H1 (cell line): ENCODE measurements around the gene ZNF500. TPM values are rescaled to one million over a fixed set of nuclear protein-coding genes. Genes with fewer than 3 reads are reported as not detected.

Experiments
- CTCF ChIA-PET: fragments of 300-600 bp; sonication (Branson Sonifier 250); formaldehyde crosslinking; loops from one replicate; lab custom pipeline; 2021; ENCODE audit not compliant: partially characterized antibody; lab: Charles Lee
- POLR2A ChIA-PET: fragments of 300-600 bp; sonication (Branson Sonifier 250); formaldehyde crosslinking; loops from one replicate; lab custom pipeline; 2021; ENCODE audit warnings: inconsistent platforms; ENCODE audit not compliant: partially characterized antibody; lab: Charles Lee
- DNase-seq, 2 experiments: peaks; one replicate each; pipeline versions ENCODE4 v3.0.0 to v3.0.0-alpha.2; 2010 to 2022; ENCODE audit warnings: low spot score in 2 of 2, low read depth in 1 of 2, mixed read lengths in 1 of 2
- FAIRE-seq: peaks from 2 replicates; lab custom pipeline; 2011; peaks lifted over from hg19 to GRCh38; lab: Jason Lieb, UNC
- H2AFZ ChIP-seq: 2 replicates; pipeline ENCODE4 v1.8.1; 2012; ENCODE audit warnings: low read length, inconsistent platforms
- H2AK5ac ChIP-seq: 2 replicates; pipeline ENCODE4 v1.6.1; 2013; ENCODE audit warnings: low read depth, low read length
- H2BK120ac ChIP-seq: replicated peaks from 2 replicates; pipeline ENCODE3; 2013; ENCODE audit warnings: low read depth, low read length, inconsistent platforms
- H2BK12ac ChIP-seq: 2 replicates; pipeline ENCODE4 v1.6.1; 2013; ENCODE audit warnings: low read depth, low read length
- H2BK15ac ChIP-seq: 2 replicates; pipeline ENCODE4 v1.6.1; 2013; ENCODE audit warnings: low read length
- H2BK20ac ChIP-seq: 2 replicates; pipeline ENCODE4 v1.6.1; 2013; ENCODE audit warnings: low read length
- H2BK5ac ChIP-seq: 2 replicates; pipeline ENCODE4 v1.6.1; 2013; ENCODE audit warnings: low read depth, low read length
- H3K14ac ChIP-seq: 2 replicates; pipeline ENCODE4 v1.6.1; 2013; ENCODE audit warnings: inconsistent platforms; ENCODE audit not compliant: insufficient read length
- H3K18ac ChIP-seq: 2 replicates; pipeline ENCODE4 v1.6.1; 2013; ENCODE audit warnings: low read length; ENCODE audit errors: extremely low read depth
- H3K23ac ChIP-seq: 2 replicates; pipeline ENCODE4 v1.6.1; 2013; ENCODE audit warnings: inconsistent platforms; ENCODE audit not compliant: insufficient read length
- H3K23me2 ChIP-seq: 2 replicates; pipeline ENCODE4 v1.6.1; 2013; ENCODE audit warnings: low read depth, low read length
- H3K27ac ChIP-seq: 2 replicates; pipeline ENCODE4 v1.6.1; 2011; ENCODE audit warnings: low read depth, low read length, inconsistent platforms
- H3K27me3 ChIP-seq, 4 experiments: replicated peaks in 1 of 4; 1 replicate in 1 of 4; 2 replicates in 3 of 4; pipeline versions ENCODE4 v1.6.1 to v1.8.1; 2011 to 2013; ENCODE audit warnings: low read length in 3 of 4, mild to moderate bottlenecking in 3 of 4, inconsistent platforms in 2 of 4, mixed read lengths in 2 of 4, moderate library complexity in 1 of 4; ENCODE audit not compliant: control insufficient read depth in 3 of 4, insufficient read depth in 3 of 4; ENCODE audit errors: extremely low read depth in 1 of 4
- H3K36me3 ChIP-seq, 4 experiments: 2 replicates each; pipeline versions ENCODE4 v1.6.1 to v1.8.1; 2011 to 2013; ENCODE audit warnings: mild to moderate bottlenecking in 4 of 4, low read length in 3 of 4, moderate library complexity in 2 of 4, control low read depth in 1 of 4, inconsistent platforms in 1 of 4; ENCODE audit not compliant: insufficient read depth in 4 of 4, control insufficient read depth in 2 of 4
- H3K4ac ChIP-seq: replicated peaks from 2 replicates; pipeline ENCODE3; 2013; ENCODE audit warnings: low read length, low read depth, mixed read lengths, inconsistent platforms; ENCODE audit not compliant: insufficient read length
- H3K4me1 ChIP-seq, 4 experiments: replicated peaks in 1 of 4; 1 replicate in 1 of 4; 2 replicates in 3 of 4; pipeline versions ENCODE4 v1.6.1 to v1.8.1; 2011 to 2013; ENCODE audit warnings: low read length in 3 of 4, inconsistent platforms in 2 of 4, mixed read lengths in 1 of 4; ENCODE audit not compliant: insufficient read depth in 4 of 4, control insufficient read depth in 3 of 4
- H3K4me2 ChIP-seq, 2 experiments: 2 replicates each; pipeline versions ENCODE4 v1.6.1 to v1.8.1; 2011 to 2013; ENCODE audit warnings: low read depth in 2 of 2, low read length in 2 of 2, control low read depth in 1 of 2, inconsistent platforms in 1 of 2, mild to moderate bottlenecking in 1 of 2; ENCODE audit not compliant: insufficient read depth in 1 of 2
- H3K4me3 ChIP-seq, 4 experiments: fragments of 200-600, 300-600 bp in 1 of 4; sonication (generic), shearing (Covaris generic), sonication (Bioruptor Twin) in 1 of 4; 2 replicates each; pipeline versions ENCODE4 v1.5.1 to v1.8.1; 2011 to 2016; ENCODE audit warnings: low read length in 4 of 4, low read depth in 3 of 4, control low read depth in 2 of 4, inconsistent platforms in 2 of 4, mild to moderate bottlenecking in 2 of 4, mixed read lengths in 1 of 4, moderate library complexity in 1 of 4; ENCODE audit not compliant: insufficient read depth in 2 of 4; ENCODE audit errors: extremely low read depth in 1 of 4
- H3K56ac ChIP-seq: replicated peaks from 2 replicates; pipeline ENCODE3; 2013; ENCODE audit warnings: low read depth, mild to moderate bottlenecking, mixed read lengths, low read length, inconsistent platforms; ENCODE audit not compliant: insufficient read length
- H3K79me1 ChIP-seq: 2 replicates; pipeline ENCODE4 v1.6.1; 2013; ENCODE audit warnings: low read depth, low read length, control low read depth
- H3K79me2 ChIP-seq, 2 experiments: 2 replicates each; pipeline versions ENCODE4 v1.6.1 to v1.8.1; 2012 to 2013; ENCODE audit warnings: low read length in 2 of 2, mild to moderate bottlenecking in 2 of 2, inconsistent platforms in 1 of 2; ENCODE audit not compliant: insufficient read depth in 2 of 2, control insufficient read depth in 1 of 2
- H3K9ac ChIP-seq, 4 experiments: replicated peaks in 1 of 4; 1 replicate in 1 of 4; 2 replicates in 3 of 4; pipeline versions ENCODE4 v1.6.1 to v1.8.1; 2011 to 2013; ENCODE audit warnings: low read depth in 3 of 4, low read length in 3 of 4, control low read depth in 2 of 4, mild to moderate bottlenecking in 2 of 4, moderate library complexity in 2 of 4, inconsistent platforms in 1 of 4; ENCODE audit errors: extremely low read depth in 1 of 4
- H3K9me3 ChIP-seq, 2 experiments: 2 replicates each; pipeline versions ENCODE4 v1.6.1 to v1.8.1; 2012 to 2013; ENCODE audit warnings: mild to moderate bottlenecking in 2 of 2, moderate library complexity in 2 of 2, control low read depth in 1 of 2, inconsistent platforms in 1 of 2, low read depth in 1 of 2, low read length in 1 of 2, mixed read lengths in 1 of 2; ENCODE audit not compliant: insufficient read depth in 2 of 2
- H4K20me1 ChIP-seq, 2 experiments: replicated peaks in 1 of 2; 2 replicates each; pipeline versions ENCODE3 to v1.8.1; 2011 to 2013; ENCODE audit warnings: inconsistent platforms in 2 of 2, low read length in 2 of 2, mild to moderate bottlenecking in 1 of 2; ENCODE audit not compliant: insufficient read depth in 2 of 2, control insufficient read depth in 1 of 2
- H4K5ac ChIP-seq: 2 replicates; pipeline ENCODE4 v1.6.1; 2013; ENCODE audit warnings: low read length, low read depth, mixed read lengths, inconsistent platforms; ENCODE audit not compliant: insufficient read length
- H4K8ac ChIP-seq: 2 replicates; pipeline ENCODE4 v1.8.0; 2013; ENCODE audit warnings: mild to moderate bottlenecking, moderate library complexity, low read length, inconsistent platforms; ENCODE audit not compliant: insufficient read depth; ENCODE audit errors: extremely low read depth
- H4K91ac ChIP-seq: replicated peaks from 2 replicates; pipeline ENCODE3; 2013; ENCODE audit warnings: low read length, mixed read lengths, inconsistent platforms; ENCODE audit not compliant: insufficient read length
- EGR1 ChIP-seq: IDR thresholded peaks from 2 replicates; pipeline ENCODE4 v1.6.1; 2011; ENCODE audit warnings: low read depth, low read length, borderline replicate concordance
- HDAC6 ChIP-seq: IDR thresholded peaks from one replicate; pipeline ENCODE4 v1.7.1; 2012; ENCODE audit warnings: low read depth, mild to moderate bottlenecking, inconsistent platforms, low read length, moderate library complexity
- KDM4A ChIP-seq: IDR thresholded peaks from one replicate; pipeline ENCODE4 v1.7.1; 2012; ENCODE audit warnings: low read depth, mild to moderate bottlenecking, moderate library complexity, low read length, inconsistent platforms; ENCODE audit not compliant: severe bottlenecking
- RXRA ChIP-seq: IDR thresholded peaks from 2 replicates; pipeline ENCODE4 v1.6.1; 2011; ENCODE audit warnings: low read depth, mild to moderate bottlenecking, low read length, moderate library complexity; ENCODE audit not compliant: insufficient read depth
- WGBS, 2 experiments: shearing (Covaris generic) in 1 of 2; methylation state at CpG; one replicate each; pipeline versions ENCODE4 v1.1.6 to v1.1.7; 2013 to 2015; ENCODE audit warnings: low lambda C conversion rate in 2 of 2, mixed read lengths in 2 of 2, inconsistent platforms in 1 of 2, low coverage in 1 of 2, missing lambda C conversion rate in 1 of 2; ENCODE audit not compliant: insufficient replicate concordance in 2 of 2, insufficient coverage in 1 of 2, insufficient read length in 1 of 2; ENCODE audit errors: extremely low coverage in 1 of 2, missing lambda C conversion rate in 1 of 2; 5-methylcytosine and 5-hydroxymethylcytosine counted together
- polyA plus RNA-seq, 7 experiments: library from polyadenylated mRNA; depleted of rRNA in 3 of 7; stranded (reverse) in 5 of 7; unstranded in 2 of 7; fragments of >200 nt in 5 of 7; fragments of 200-250 nt in 2 of 7; gene quantifications; 1 replicate in 5 of 7; 2 replicates in 1 of 7; 4 replicates in 1 of 7; pipeline versions ENCODE4 v1.2.1 to v1.2.3, GENCODE V29; 2011 to 2013; ENCODE audit warnings: missing spikeins in 2 of 7, mixed read lengths in 2 of 7
- total RNA-seq: library from RNA; stranded (reverse); fragmentation: NEBNext Ultra II Directional; extraction: Animal tissue kit (Norgen Biotek cat#: 25700); gene quantifications from 2 replicates; pipeline ENCODE4 v1.2.1, GENCODE V29; 2021

Gene ZNF500
- total and polyA plus RNA-seq, 2 of the 8 experiments (the other 6 are each of a cell fraction or from before 2014, with no cell fraction given), result 10.3 to 10.4 TPM

- H2BK15ac ChIP-seq, result no peak overlapping the region
- no peak overlapping the region for H2BK5ac ChIP-seq
- WGBS, 2 experiments, result 86% methylated on average over 12 of the region's 16 CpGs; no CpG with 5 or more reads in 1 of the 2 experiments
- no peak overlapping the region for H4K91ac ChIP-seq
- no peak overlapping the region for H3K4me2 ChIP-seq
- H4K5ac ChIP-seq, result no peak overlapping the region
- H3K4me3 ChIP-seq, result no peak overlapping the region
- H3K56ac ChIP-seq, result no peak overlapping the region
- no peak overlapping the region for H4K8ac ChIP-seq
- H3K79me2 ChIP-seq, result no peaks in the 10 kb centered on the region
- POLR2A ChIA-PET, result interaction anchor here (1.6 kb wide), 1 partner anchor 10 kb away, joined by 4 read pairs; no protein-coding TSS in a partner anchor
- no peak overlapping the region for H3K9ac ChIP-seq
- FAIRE-seq (no peak), DNase-seq (no peak)
- no peak overlapping the region for H3K23ac ChIP-seq
- peaks cover 8% of the 10 kb centered on the region; the same call in 1 of the 2 replicates for H3K23me2 ChIP-seq
- no peak overlapping the region for H2BK20ac ChIP-seq
- no peaks in the 10 kb centered on the region for H3K9me3 ChIP-seq
- peaks cover 0 to 14% (median 8%) of the 10 kb centered on the region in 4 experiments; a peak in 4 of 7 replicates for H3K4me1 ChIP-seq
- CTCF ChIA-PET, result interaction anchor here (0.9 to 1.2 kb wide), 2 partner anchors 32 to 81 kb away, joined by 3 read pairs; partner anchors contain the start of gene ZNF500
- H4K20me1 ChIP-seq, result peaks cover 0 to 5% of the 10 kb centered on the region in 2 experiments
- H3K27me3 ChIP-seq, result no peaks in the 10 kb centered on the region
- H3K27ac ChIP-seq, result no peak overlapping the region
- TF ChIP-seq KDM4A (no peak), HDAC6 (no peak), RXRA (no peak), EGR1 (no peak)
- H2AFZ ChIP-seq, result no peak overlapping the region
- peaks cover 0 to 2% (median 0%) of the 10 kb centered on the region in 4 experiments; a peak in 3 of 8 replicates for H3K36me3 ChIP-seq
- no peaks in the 10 kb centered on the region for H3K79me1 ChIP-seq
- no peak overlapping the region for H2AK5ac ChIP-seq
- no peak overlapping the region for H3K14ac ChIP-seq
- H2BK120ac ChIP-seq, result no peak overlapping the region
- no peak overlapping the region for H2BK12ac ChIP-seq
- H3K18ac ChIP-seq, result no peak overlapping the region
- no peak overlapping the region for H3K4ac ChIP-seq
Observed at GRCh38 chr16:4798456-4798855, 31.5 kb upstream of the ZNF500 start.
